HG03460 (cell line): ENCODE results near the gene KLHL17.

Source experiments
- ATAC-seq: cut with Tn5 transposase; IDR thresholded peaks from one replicate; pipeline ENCODE4 v1.9.1; 2021; ENCODE audit not compliant: unreplicated experiment

KLHL17 gene

DNA sequence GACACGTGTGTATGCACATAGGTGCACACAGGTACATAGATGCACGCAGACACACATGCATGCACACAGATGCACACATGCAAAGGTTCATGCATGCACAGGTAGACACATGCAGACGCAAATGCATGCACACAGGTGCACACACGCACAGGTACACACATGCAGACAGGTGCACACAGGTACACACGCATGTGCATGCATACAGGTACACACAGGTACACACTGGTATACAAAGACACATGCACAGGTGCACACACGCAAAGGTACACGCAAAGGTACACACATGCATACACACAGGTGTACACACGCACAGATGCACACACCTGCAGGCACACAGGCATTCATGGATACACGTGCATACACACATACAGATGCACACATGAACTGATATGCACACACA, 10.1 kb upstream of the KLHL17 start:
- ATAC-seq = no peak

DNA sequence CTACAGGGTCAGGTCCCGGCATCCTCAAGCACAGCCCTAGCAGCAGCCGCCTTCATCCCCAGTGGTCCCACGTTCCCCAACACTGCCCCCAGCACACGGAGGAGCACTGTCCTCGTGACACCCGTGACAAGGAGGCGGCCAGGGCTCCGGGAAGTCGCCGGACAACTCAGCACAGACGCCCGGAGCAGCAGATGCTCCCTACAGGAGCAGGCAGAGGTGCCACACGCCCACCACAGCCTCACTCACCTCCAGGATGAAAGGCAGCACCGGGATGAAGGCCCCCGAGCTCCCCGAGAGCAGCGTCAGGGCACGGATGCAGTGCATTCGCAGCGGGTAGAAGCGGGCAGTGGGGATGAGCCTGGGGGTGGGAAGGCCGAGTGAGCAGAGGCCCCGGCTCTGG, 9.5 kb upstream of the KLHL17 start:
- no peak for ATAC-seq

DNA sequence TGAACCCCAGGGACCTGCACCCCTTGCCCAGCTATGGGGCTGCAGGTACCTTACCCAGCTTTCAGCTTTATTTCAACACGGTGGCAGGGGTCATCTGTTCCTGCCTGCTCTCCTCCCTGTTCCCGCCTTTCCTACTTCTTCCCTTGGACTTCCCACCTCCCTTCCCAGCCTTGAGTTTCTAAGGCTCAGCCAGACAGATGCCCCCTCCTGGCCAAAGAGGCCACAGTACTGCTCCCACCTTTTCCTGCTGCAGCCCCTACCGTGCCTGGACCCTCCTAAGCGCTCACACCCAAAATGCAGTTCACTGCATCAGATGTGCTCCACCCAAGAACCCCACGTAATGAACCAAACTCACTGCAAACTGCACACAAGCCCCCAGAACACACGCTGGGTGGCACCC, 9.0 kb upstream of the KLHL17 start:
- ATAC-seq = no peak

DNA sequence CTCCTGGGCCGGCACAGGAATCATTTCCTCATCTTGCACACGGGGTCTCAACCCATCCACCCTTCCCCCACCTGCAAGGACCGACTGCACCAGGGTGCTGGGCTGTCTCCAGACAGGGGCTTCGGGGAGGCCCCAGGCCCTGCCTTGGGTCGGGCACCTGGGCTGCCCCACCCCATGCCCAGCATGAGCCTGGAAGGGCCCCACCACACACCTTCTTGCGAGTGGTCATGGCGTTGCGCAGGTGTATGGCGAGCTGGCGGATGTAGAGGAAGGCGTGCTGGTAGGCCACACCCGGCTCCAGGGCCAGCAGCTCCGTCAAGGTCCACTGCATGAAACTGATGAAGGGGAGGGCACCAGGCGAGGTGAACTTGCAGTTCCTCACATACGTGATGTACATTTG, 8.2 kb upstream of the KLHL17 start:
- ATAC-seq = no peak

DNA sequence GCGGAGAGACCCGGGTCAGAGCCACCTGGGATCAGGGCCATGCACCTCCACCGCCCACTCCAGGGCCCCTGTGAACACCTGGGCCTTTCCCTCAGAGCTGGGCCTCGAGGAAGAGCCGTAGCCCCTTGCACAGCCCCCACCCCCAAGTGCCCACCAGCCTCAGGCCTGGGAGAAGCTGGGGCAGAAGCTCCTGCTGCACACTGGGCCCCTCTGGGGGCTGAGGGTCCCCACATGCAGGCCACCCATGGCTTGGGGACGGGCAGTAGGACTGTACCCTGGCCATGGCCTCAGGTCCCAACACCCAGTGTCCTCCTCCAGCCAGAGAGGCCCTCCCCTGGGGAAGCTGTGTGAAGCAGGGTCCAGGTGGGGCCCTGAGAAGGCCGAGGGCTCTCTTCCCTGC, 7.8 kb upstream of the KLHL17 start:
- no peak for ATAC-seq

DNA sequence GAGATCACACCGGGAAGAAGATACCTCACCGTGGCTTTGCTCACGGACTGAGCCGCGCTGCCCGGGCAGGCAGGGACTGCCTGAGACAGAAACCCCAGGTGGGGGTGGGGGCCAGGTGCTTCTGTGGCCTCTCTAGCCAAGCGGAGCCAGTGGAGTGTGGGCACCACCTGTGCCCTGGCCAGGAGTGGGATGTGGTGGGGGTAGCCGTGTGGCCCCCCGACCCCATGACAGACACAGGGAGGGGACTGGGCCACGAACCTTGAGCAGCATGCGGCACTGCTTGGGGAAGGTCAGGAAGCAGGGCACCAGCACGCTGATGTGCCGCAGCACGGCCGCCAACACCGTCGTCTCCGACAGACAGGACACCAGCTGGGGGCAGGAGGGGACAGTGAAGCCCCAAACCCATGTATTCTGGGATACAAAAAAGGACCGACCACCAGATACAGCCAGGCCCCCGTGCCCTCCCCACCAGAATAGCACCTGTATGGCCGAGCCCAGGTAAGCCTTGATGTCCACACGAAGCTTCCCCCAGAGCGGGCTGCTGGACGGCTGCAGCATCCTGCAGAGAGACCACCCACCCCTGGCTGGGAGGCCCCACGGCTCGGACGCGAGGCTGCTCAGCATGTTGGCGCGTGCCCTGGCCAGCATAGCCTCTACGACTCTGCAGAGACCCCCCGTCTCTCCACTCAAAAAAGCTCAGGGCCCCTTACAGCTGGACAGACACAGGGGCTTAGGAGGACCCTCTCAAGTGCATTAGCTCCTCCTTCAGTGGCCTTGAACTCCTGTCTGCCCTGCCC, 6.7 kb upstream of the KLHL17 start:
- ATAC-seq = no peak

DNA sequence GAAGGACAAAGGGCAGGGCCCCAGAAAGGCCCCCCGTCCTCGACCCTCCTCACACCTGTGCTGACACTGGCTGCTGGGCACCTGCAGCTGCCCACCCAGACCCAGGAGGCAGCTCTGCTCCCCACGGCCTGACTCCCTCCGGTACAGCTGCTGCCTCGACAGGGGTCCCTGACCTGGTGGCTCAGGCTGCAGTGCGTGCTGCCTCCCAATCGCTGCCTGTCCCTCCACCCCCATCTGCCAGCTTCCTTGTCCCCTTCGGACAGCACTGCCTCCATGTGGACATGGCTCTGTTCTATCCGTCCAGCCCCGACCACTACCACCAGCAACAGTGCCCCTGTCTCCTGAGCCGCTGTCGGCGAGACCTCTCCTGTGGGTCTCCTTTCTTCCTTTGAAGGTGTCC, 5.5 kb upstream of the KLHL17 start:
- no peak for ATAC-seq

DNA sequence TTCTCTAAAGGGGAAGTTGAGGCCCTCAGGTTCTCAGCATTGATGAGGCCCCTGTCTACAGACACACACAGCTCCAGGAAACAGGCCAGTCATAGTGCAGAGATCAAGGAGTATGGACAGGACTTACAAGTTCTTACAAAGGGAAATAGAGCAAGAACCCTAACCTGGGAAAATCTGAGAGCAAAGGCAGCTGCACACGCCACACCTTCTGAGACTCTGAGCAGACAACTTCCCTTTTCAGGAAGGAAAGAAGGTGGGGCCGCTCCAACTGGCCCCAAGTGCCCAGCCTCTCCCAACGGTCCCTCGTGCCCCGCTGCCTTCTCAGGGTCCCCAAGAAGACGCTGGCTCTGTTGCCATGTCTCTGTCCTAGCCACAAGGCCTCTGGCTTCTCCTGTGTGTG, 4.9 kb upstream of the KLHL17 start:
- ATAC-seq = no peak

DNA sequence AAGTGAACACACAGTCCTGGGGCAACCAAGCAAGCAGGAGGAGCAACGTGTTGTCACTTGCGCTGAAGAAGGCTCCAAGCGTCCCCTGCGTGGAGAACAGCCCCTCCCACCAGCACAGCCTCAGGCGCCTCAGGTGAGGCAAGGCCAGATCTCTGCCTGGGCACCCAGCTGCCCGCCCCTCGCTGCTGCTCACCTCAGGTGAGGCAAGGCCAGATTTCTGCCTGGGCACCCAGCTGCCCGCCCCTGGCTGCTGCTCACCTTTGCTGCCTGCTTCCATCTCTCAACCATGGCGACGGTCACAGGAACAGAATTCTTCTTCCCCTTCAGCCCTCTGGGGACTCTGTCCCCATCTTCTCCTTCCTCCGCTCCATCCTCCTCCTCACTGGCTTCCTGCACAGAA, 3.7 kb upstream of the KLHL17 start:
- ATAC-seq = no peak

DNA sequence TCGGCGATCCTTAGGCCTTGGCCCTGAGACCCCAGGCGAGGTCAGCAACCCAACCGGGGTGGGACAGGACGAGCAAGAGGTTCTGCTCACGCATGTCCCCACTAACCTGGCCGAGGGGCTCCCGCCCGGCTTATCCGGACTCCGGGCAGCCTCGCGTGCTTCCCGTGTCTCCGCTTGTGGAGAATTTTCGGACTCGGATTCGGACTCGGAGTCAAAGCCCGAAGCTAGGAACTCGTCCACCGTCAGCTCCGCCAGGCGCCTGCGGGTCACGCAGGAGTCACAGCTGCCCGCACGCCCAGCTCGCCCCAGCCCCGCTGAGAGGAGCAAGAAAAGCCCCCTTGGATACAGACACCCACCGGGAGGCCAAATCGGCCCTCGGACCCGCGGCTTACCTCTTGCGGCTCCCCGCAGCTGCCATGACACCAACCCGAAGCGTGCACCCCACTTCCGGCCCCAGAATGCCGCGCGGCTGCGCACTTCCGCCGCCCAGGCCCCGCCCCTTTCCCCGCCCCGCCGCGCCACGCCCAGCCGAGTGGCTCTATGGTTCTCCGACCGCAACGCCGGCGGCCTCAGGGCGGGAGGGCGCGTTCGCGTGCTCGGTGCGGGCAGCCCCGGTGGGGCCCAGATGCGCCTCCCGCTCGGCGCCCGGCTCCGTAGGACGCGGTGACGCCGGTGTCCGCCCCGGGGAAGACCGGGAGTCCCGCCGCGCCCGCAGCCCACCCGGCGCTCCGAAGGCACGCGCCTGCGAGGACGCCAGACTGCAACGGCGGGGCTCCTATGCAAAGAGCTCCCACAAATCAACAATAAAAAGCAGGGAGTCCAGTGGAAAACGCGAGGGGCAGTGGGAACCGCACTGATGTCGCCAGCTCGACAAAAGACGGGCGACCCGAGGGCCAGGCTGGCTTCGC, 1.3 kb upstream of the KLHL17 start, which contains the start of gene NOC2L:
Gene NOC2L, minus strand, starts transcription at position 434 of the 908 bp plus-strand sequence. Its CDS starts 16 bp downstream, at position 418.
- peak; percentile 65 for ATAC-seq

DNA sequence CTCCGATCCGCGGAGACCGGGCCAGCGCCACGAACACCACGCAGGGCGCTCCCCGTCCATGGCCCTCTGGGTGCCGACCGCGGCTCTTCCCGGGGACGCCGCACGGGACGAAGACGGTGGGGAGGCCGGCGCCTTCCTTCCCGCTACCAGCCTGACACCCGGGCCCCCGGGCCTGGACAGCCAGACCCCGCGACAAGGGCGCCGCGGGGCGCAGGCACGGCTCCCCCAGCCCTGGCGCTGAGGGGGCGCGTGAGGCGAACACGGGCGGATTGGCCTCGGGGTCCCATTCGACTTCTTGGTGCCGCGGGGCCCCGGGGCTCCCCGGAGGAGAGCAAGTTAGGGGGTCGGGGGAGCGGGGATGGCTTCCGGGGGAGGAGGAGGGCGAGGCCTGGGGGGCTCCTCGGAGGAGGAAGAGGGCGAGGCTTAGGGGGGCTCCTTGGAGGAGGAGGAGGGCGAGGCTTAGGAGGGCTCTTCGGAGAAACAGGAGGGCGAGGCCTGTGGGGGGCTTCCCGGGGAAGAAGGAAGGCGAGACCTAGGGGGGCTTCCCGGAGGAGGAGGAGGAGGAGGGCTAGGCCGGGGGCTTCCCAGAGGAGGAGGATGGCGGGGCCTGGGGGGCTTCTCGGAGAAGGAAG, 537 bp upstream of the KLHL17 start:
- ATAC-seq = no peak

DNA sequence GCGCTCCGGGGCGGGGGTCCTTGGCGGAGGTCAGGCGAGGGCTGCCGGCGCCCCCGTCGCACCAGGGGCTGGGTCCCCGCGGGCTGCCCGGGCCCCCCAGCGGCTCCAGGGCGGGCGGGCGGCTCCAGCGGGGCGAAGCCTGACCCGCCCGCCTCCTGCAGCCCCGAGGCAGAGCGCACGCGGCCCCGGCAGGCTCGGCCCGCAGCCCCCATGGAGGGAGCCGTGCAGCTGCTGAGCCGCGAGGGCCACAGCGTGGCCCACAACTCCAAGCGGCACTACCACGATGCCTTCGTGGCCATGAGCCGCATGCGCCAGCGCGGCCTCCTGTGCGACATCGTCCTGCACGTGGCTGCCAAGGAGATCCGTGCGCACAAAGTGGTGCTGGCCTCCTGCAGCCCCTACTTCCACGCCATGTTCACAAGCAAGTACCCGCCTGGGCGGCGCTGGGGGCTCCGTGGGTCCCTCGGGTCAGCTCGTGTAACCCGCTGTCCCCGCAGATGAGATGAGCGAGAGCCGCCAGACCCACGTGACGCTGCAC, 817 bp downstream of the KLHL17 start:
- ATAC-seq = no peak

DNA sequence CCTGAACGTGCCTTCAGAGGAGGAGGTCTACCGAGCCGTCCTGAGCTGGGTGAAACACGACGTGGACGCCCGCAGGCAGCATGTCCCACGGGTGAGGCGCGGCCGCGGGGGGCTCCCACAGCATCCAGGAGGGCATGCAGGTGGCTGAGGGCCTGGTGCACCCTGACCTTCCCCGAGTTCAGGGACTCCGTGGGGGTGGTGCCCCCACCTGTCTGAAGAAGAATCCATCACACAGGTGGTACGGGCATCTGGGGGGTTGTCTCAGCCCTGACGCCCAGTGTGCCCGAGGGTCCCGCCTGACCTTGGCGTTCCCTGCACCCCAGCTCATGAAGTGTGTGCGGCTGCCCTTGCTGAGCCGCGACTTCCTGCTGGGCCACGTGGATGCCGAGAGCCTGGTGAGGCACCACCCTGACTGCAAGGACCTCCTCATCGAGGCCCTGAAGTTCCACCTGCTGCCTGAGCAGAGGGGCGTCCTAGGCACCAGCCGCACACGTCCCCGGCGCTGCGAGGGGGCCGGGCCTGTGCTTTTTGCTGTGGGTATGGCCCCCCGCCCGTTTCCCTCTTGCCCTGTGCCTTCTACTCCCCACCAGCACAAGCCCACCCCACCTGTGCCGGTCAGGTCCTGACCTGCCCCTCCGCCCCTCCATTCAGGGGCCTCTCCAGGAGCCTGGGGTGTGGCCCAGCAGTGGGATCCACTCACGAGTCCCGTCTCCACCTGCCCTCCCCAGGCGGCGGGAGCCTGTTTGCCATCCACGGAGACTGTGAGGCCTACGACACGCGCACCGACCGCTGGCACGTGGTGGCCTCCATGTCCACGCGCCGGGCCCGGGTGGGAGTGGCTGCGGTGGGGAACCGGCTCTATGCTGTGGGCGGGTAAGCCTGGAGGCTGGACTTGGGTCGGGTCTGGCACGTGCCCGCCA, 2.3 kb downstream of the KLHL17 start:
- no peak for ATAC-seq

DNA sequence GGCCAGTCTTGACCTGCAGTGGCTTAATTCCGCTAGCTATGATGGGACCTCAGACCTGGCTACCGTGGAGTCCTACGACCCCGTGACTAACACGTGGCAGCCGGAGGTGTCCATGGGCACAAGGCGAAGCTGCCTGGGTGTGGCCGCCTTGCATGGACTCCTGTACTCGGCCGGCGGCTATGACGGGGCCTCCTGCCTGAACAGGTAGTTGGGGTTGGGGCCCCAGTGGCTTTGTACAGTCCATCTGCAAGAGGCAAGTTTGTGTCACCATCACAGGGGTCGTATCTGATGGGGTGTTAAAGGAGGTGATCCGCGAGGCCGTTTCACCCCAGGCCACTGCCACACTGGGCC, 2.9 kb downstream of the KLHL17 start:
- no peak for ATAC-seq

DNA sequence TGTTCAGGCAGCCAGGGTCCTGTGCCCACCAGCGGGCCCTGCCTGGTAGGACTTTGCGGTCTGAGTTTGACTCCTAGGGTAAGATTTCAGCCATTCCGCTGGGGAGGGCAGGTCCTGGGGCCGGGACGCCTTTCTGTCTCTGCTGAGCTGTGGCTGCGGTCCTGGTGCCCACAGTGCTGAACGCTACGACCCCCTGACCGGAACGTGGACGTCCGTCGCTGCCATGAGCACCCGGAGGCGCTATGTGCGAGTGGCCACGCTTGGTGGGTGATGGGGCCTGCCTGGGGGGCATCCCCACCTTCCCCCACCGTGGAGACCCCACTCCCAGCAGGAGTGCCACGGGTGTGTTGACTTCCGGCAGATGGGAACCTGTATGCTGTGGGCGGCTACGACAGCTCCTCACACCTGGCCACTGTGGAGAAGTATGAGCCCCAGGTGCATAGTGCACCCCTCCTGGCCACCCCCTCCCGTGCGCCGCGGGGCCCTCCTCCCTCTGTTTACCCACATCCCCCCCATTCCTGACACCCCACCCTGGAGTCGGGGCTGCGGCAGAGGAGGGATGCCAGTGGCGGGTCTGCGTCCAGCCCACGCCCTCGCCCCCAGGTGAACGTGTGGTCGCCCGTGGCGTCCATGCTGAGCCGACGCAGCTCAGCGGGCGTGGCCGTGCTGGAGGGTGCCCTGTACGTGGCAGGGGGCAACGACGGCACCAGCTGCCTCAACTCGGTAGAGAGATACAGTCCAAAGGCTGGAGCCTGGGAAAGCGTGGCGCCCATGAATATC, 3.6 kb downstream of the KLHL17 start:
- no peak for ATAC-seq

DNA sequence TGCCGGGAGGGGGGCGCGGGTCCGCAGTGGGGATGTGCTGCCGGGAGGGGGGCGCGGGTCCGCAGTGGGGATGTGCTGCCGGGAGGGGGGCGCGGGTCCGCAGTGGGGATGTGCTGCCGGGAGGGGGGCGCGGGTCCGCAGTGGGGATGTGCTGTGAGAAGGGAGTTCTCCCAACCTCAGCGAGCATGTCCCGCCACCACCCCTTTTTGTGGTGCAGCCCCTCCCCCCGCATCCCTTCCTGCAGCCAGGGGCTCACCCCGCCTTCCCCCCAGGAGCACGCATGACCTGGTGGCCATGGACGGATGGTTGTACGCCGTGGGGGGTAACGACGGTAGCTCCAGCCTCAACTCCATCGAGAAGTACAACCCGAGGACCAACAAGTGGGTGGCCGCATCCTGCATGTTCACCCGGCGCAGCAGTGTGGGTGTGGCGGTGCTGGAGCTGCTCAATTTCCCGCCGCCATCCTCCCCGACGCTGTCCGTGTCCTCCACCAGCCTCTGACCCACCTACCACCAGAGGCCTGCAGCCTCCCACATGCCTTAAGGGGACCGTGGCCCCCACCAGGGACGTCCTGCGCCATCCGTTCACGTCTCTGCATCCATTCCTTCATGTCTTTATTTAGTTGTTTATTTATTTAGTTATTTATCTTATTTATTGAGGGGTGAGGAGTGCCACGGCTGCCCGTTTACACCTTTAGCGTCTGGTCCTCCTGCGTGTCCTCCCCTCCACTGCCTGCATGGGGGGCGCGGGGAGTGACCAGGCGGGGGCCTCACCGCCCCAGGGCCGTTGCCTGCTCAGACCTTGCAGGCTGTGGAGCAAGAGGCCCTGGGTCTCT, 4.5 kb downstream of the KLHL17 start:
- no peak for ATAC-seq

DNA sequence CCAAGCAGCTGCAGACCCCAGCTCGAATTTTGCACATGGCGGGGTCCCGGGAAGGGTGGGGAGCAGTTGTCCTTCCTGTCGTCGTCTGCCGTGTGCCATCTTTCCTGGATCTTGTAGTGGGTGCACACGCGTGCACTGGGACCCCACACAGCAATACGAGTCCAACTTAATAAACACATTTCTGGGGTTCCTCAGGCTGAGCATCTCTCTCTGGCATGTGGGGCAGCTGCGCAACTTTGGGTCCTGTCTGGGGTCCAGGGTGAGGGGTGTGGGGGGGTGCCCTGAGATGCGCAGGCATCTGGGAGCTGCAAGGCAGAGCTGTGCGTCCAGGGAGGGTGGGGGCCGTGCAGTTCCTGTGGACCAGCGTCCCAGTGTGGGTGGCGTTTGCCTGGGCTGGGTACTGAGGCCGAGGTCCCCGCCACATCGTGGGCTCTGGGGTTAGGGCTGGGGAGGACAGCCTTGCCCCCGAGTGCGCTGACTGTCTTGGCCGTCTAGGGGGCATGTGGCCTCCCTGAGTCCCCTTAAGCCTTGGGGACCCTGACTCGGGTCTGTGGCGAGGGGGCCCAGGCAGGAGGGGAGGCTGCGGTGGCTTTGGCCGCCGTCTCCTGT, 5.2 kb downstream of the KLHL17 start:
- ATAC-seq = no peak

DNA sequence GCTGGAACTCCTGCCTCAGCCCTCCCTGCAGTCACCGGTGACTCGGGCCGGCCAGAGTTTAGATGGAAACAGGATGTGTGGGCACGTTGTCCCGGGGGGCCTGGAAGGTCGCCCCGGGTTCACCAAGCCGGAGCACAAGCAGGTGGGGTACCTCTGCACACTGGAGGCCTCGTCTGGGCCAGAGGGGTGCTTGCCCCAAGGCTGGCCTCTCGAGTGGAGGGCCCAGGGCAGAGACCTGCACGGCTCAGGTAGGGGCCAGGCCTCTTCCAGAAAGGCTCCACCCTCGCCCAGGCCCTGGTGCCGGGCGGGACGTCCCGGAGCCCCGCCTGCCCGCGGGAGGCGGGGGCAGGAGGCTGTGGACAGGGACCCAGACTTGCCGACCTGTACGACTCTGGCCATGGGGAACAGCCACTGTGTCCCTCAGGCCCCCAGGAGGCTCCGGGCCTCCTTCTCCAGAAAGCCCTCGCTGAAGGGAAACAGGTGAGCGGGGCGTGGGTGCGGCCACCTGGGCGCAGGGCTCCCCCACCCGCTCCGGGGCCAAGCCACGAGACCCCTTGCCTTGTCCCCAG, 5.8 kb downstream of the KLHL17 start, which contains the start of gene PLEKHN1:
Gene PLEKHN1, plus strand, starts transcription at position 348 of the 569 bp plus-strand sequence. Its CDS starts 50 bp downstream, at position 398.
- peak; percentile 35 for ATAC-seq
